B cell (primary cell): Measurements from ENCODE around the gene C20orf144. TPM values are rescaled to one million over a fixed set of nuclear protein-coding genes. Genes with fewer than 3 reads are reported as not detected.

ENCODE experiments used
- ATAC-seq: fragments of 200-7000 bp; cut with Tn5 transposase; one replicate; pipeline ENCODE4 v1.10.0; 2021; ENCODE audit warnings: low read depth, mild to moderate bottlenecking, moderate number of reproducible peaks, moderate library complexity
- CTCF ChIA-PET: fragments of 350-600 bp; sonication (Branson Sonifier 250); formaldehyde crosslinking; loops from one replicate; lab custom pipeline; 2021; ENCODE audit warnings: antibody characterized with exemption, inconsistent platforms; lab: Charles Lee
- POLR2A ChIA-PET: fragments of 350-600 bp; sonication (Branson Sonifier 250); formaldehyde crosslinking; loops from one replicate; lab custom pipeline; 2021; ENCODE audit warnings: antibody characterized with exemption; lab: Charles Lee
- DNase-seq: peaks from one replicate; pipeline ENCODE4 v3.0.0; 2013
- H2AFZ ChIP-seq: 2 replicates; pipeline ENCODE4 v1.6.1; 2012; ENCODE audit warnings: mild to moderate bottlenecking, low read depth, low read length; ENCODE audit not compliant: insufficient read depth, poor library complexity, severe bottlenecking
- H3K27ac ChIP-seq, 2 donors: 1 replicate in 1 of 2; 2 replicates in 1 of 2; pipeline ENCODE4 v1.5.1; 2012 to 2013; ENCODE audit warnings: low read length in 2 of 2, mild to moderate bottlenecking in 2 of 2, moderate library complexity in 1 of 2
- H3K27me3 ChIP-seq, 4 experiments: fragments of 200-600 bp in 1 of 4; sonication (generic) in 1 of 4; replicated peaks in 1 of 4; 1 replicate in 2 of 4; 2 replicates in 2 of 4; pipeline versions ENCODE4 v1.6.1 to v1.7.0; 2013 to 2016; ENCODE audit warnings: low read length in 3 of 4, mild to moderate bottlenecking in 2 of 4, mixed read lengths in 1 of 4, moderate library complexity in 1 of 4; ENCODE audit not compliant: insufficient read depth in 4 of 4, control insufficient read depth in 3 of 4; ENCODE audit errors: control extremely low read depth in 1 of 4
- H3K36me3 ChIP-seq, 2 experiments: replicated peaks in 1 of 2; 1 replicate in 1 of 2; 2 replicates in 1 of 2; pipeline versions ENCODE4 v1.6.1 to v1.7.1; 2013; ENCODE audit warnings: low read length in 1 of 2; ENCODE audit not compliant: insufficient read depth in 2 of 2, control insufficient read depth in 1 of 2; ENCODE audit errors: control extremely low read depth in 1 of 2, extremely low read depth in 1 of 2
- H3K4me1 ChIP-seq, 2 donors: fragments of 200-600 bp in 1 of 2; sonication (generic) in 1 of 2; 1 replicate in 1 of 2; 2 replicates in 1 of 2; pipeline versions ENCODE4 v1.5.1 to v1.6.1; 2013 to 2017; ENCODE audit warnings: low read length in 2 of 2; ENCODE audit not compliant: control insufficient read depth in 2 of 2, insufficient read depth in 2 of 2
- H3K4me2 ChIP-seq: replicated peaks from 2 replicates; pipeline ENCODE3; 2012; ENCODE audit warnings: mild to moderate bottlenecking, low read depth, low read length; ENCODE audit not compliant: poor library complexity, severe bottlenecking
- H3K4me3 ChIP-seq, 5 experiments: fragments of 200-600 bp in 1 of 5; sonication (generic) in 1 of 5; 1 replicate in 3 of 5; 2 replicates in 2 of 5; pipeline versions ENCODE4 v1.5.1 to v1.7.0; 2011 to 2016; ENCODE audit warnings: low read length in 4 of 5, mild to moderate bottlenecking in 4 of 5, low read depth in 2 of 5, control low read depth in 1 of 5, moderate library complexity in 1 of 5; ENCODE audit not compliant: insufficient read depth in 1 of 5; ENCODE audit errors: control extremely low read depth in 1 of 5, extremely low read depth in 1 of 5
- H3K79me2 ChIP-seq: fragments of 200-600 bp; sonication (generic); one replicate; pipeline ENCODE4 v1.6.0; 2016; ENCODE audit warnings: low read length; ENCODE audit not compliant: control insufficient read depth, insufficient read depth
- H3K9ac ChIP-seq: fragments of 200-600 bp; sonication (generic); 2 replicates; pipeline ENCODE4 v1.6.1; 2017; ENCODE audit warnings: mild to moderate bottlenecking, low read length, moderate library complexity
- H3K9me3 ChIP-seq, 3 donors: one replicate each; pipeline versions ENCODE4 v1.6.1 to v1.7.1; 2013; ENCODE audit warnings: low read length in 2 of 3; ENCODE audit not compliant: control insufficient read depth in 2 of 3, insufficient read depth in 1 of 3; ENCODE audit errors: control extremely low read depth in 1 of 3
- H4K20me1 ChIP-seq: 2 replicates; pipeline ENCODE4 v1.6.0; 2012; ENCODE audit warnings: mild to moderate bottlenecking, low read length; ENCODE audit not compliant: insufficient read depth, control insufficient read depth, poor library complexity, severe bottlenecking
- H3K27ac Mint-ChIP-seq: one replicate; pipeline ENCODE4 v1.8.0; 2021; ENCODE audit warnings: mixed read lengths
- H3K27me3 Mint-ChIP-seq: one replicate; pipeline ENCODE4 v1.8.0; 2021; ENCODE audit warnings: mixed read lengths
- H3K4me1 Mint-ChIP-seq: one replicate; pipeline ENCODE4 v1.8.0; 2021; ENCODE audit warnings: mixed read lengths
- H3K4me3 Mint-ChIP-seq: one replicate; pipeline ENCODE4 v1.8.0; 2021; ENCODE audit warnings: mixed read lengths
- H3K9me3 Mint-ChIP-seq: one replicate; pipeline ENCODE4 v1.8.0; 2022; ENCODE audit warnings: mixed read lengths; ENCODE audit not compliant: insufficient read depth
- EZH2 ChIP-seq: IDR thresholded peaks from 2 replicates; pipeline ENCODE4 v1.6.1; 2012; ENCODE audit warnings: borderline replicate concordance, low read depth, mild to moderate bottlenecking, moderate library complexity, low read length; ENCODE audit not compliant: insufficient read depth, poor library complexity, severe bottlenecking
- WGBS: methylation state at CpG from one replicate; pipeline ENCODE4 v1.1.5; 2013; ENCODE audit warnings: missing lambda C conversion rate; ENCODE audit not compliant: insufficient coverage; 5-methylcytosine and 5-hydroxymethylcytosine counted together
- intact Hi-C: fragments of 100-400 bp; cut with micrococcal nuclease; formaldehyde crosslinking; loops from one replicate; pipeline ENCODE4 v1.10.0; 2022
- polyA plus RNA-seq: library from polyadenylated mRNA; depleted of rRNA; stranded (reverse); fragments of >200 nt; gene quantifications from 2 replicates; pipeline ENCODE4 v1.2.3, GENCODE V29; 2012
- total RNA-seq, 2 donors: library from RNA; stranded (reverse); fragments of 120-200 nt in 1 of 2; gene quantifications; 1 replicate in 1 of 2; 2 replicates in 1 of 2; pipeline versions ENCODE4 v1.2.3 to v1.2.4, GENCODE V29; 2013 to 2022
- TF ChIP-seq, protein P1 (sequence below): fragments of 200-600 bp; IDR thresholded peaks from one replicate; pipeline ENCODE4 v1.8.0; 2022; ENCODE audit warnings: antibody characterized with exemption, mild to moderate bottlenecking

The C20orf144 gene
- total and polyA plus RNA-seq, 2 donors (not counting 1 experiment from before 2014, with no cell fraction given), result 0.27 to 0.44 TPM

DNA sequence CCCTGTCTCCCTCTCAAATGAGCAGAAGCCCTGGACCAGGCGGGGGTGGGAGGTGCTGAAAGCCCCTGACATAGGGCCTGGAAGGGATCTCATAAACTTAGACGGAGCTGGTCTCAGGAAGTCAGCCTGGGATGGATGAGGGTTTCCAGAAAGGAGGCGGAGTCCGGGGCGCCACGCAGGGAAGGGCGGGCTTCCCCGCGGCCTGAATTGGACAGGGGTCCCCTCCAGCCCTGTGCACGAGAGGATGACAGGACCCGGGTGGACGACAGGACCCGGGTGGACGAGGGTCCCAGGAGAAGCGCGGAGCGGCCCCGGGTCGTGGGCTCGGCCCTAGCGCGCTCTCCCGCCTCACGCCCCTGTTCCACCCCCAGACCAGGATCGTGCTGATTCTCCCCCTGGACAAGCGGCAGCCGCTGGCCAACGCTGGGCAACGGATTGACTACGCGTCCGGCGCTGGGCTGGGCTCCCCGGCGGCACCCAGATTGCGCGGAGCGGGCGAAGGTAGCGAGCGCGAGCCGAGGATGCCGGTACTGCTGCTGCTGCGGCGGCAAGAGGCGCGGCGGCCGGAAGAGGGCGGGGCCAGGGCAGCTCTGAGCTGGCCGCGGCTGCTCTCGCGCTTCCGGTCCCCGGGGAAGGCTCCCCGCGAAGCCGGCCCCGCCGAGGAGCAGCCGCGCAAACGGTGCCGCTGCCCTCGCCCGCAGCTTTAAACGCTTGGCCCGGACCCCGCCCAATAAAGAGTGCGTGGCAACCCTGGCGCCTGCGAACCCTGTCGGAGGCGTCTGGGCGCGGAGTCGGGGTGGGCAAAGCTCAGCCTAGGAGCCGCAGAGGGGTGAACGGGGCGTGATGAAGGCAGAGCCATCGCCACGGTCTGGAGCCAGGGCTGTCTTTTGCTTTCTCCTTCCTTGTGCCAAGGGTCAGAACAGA lies 1.3 kb downstream of the C20orf144 start:
- Histone ChIP-seq H2AFZ (peak overlapping the region; percentile 95), H3K9me3 (no peaks in the 10 kb centered on the region), H3K4me1 (peaks cover 18 to 38% of the 10 kb centered on the region in 2 donors), H3K9ac (peak overlapping the region; percentile 74), H3K27me3 (no peaks in the 10 kb centered on the region), H3K36me3 (no peaks in the 10 kb centered on the region), H4K20me1 (no peaks in the 10 kb centered on the region), H3K27ac (peak overlapping the region; percentile 77 to 79), H3K79me2 (peaks cover 6% of the 10 kb centered on the region), H3K4me3 (peak overlapping the region; percentile 52 to 77 (median 67)), H3K4me2 (peak overlapping the region; percentile 90)
- no peak for TF ChIP-seq EZH2
- TF ChIP-seq, protein P1, sequence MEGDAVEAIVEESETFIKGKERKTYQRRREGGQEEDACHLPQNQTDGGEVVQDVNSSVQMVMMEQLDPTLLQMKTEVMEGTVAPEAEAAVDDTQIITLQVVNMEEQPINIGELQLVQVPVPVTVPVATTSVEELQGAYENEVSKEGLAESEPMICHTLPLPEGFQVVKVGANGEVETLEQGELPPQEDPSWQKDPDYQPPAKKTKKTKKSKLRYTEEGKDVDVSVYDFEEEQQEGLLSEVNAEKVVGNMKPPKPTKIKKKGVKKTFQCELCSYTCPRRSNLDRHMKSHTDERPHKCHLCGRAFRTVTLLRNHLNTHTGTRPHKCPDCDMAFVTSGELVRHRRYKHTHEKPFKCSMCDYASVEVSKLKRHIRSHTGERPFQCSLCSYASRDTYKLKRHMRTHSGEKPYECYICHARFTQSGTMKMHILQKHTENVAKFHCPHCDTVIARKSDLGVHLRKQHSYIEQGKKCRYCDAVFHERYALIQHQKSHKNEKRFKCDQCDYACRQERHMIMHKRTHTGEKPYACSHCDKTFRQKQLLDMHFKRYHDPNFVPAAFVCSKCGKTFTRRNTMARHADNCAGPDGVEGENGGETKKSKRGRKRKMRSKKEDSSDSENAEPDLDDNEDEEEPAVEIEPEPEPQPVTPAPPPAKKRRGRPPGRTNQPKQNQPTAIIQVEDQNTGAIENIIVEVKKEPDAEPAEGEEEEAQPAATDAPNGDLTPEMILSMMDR, result peak; percentile 10
- Mint-ChIP-seq H3K9me3 (no peaks in the 10 kb centered on the region), H3K27ac (peak overlapping the region; percentile 85), H3K4me1 (peaks cover 33% of the 10 kb centered on the region), H3K4me3 (peak overlapping the region; percentile 87), H3K27me3 (no peaks in the 10 kb centered on the region)
- ATAC-seq (peak; percentile 57), DNase-seq (peak; percentile 87)
- intact Hi-C loops, result loop anchor here (1.0 to 5.0 kb wide), 3 partner anchors 57 to 449 kb away; partner anchors contain the start of genes EIF2S2 and PXMP4
- ChIA-PET CTCF (interaction anchor here (0.5 to 2.8 kb wide), 10 partner anchors 8 to 219 kb away, joined by 3 to 20 read pairs (median 4); partner anchors contain the start of gene SNTA1), POLR2A (interaction anchor here (0.6 to 1.5 kb wide), 9 partner anchors 12 to 330 kb away, joined by 3 to 8 read pairs (median 3); partner anchors contain the start of genes CBFA2T2, SNTA1 and ZNF341)
- whole genome bisulfite sequencing, result 2% methylated on average over 84 of the region's 84 CpGs
